K562 (cell line): ENCODE results near the gene NUBPL. TPM values are rescaled to one million over a fixed set of nuclear protein-coding genes. Genes with fewer than 3 reads are reported as not detected.

Source experiments
- ATAC-seq: fragments of 200-7000 bp; cut with Tn5 transposase; 3 replicates; pipeline ENCODE4 v1.9.1; 2020; ENCODE audit warnings: moderate library complexity
- BruUV-seq: library from RNA; stranded (reverse); fragments of 400-500 nt; replicated peaks from 2 replicates; lab custom pipeline; 2021; lab: Mats Ljungman, UMichigan
- CTCF ChIA-PET: fragments of 300-600 bp; formaldehyde crosslinking; extraction: SDS; loops from one replicate; lab custom pipeline; 2021; ENCODE audit warnings: low intra/inter-chr PET ratio; lab: Yijun Ruan, JAX
- POLR2A ChIA-PET: fragments of 300-600, 350-650 bp; sonication (Branson Sonifier 250); formaldehyde crosslinking; extraction: SDS; loops from one replicate; lab custom pipeline; 2021; ENCODE audit warnings: antibody characterized with exemption, inconsistent platforms; lab: Yijun Ruan, JAX
- DNase-seq, 4 experiments: peaks; one replicate each; pipeline versions ENCODE4 v3.0.0 to v3.0.0-alpha.2; 2011 to 2018; ENCODE audit warnings: low spot score in 3 of 4, mixed read lengths in 3 of 4; ENCODE audit errors: extremely low read depth in 1 of 4
- FAIRE-seq: peaks from 2 replicates; lab custom pipeline; 2011; peaks lifted over from hg19 to GRCh38; lab: Jason Lieb, UNC
- H2AFZ ChIP-seq: 2 replicates; pipeline ENCODE4 v1.6.0; 2011; ENCODE audit warnings: low read depth, low read length, control low read depth, inconsistent platforms
- H3K27ac ChIP-seq: fragments of 200-600 bp; 3 replicates; pipeline ENCODE4 v1.8.0; 2011; ENCODE audit warnings: low read depth, mild to moderate bottlenecking, control low read depth, inconsistent platforms, low read length, moderate library complexity, mixed read lengths; ENCODE audit errors: extremely low read depth
- H3K27me3 ChIP-seq, 2 experiments: fragments of 300-600 bp in 1 of 2; 2 replicates in 1 of 2; 3 replicates in 1 of 2; pipeline versions ENCODE4 v1.6.0 to v1.8.0; 2011; ENCODE audit warnings: inconsistent platforms in 2 of 2, low read length in 2 of 2, mild to moderate bottlenecking in 1 of 2, mixed read lengths in 1 of 2, moderate library complexity in 1 of 2; ENCODE audit not compliant: control insufficient read depth in 2 of 2, insufficient read depth in 2 of 2
- H3K36me3 ChIP-seq: fragments of 300-600 bp; 3 replicates; pipeline ENCODE4 v1.8.0; 2011; ENCODE audit warnings: mild to moderate bottlenecking, low read length, inconsistent platforms; ENCODE audit not compliant: control insufficient read depth, insufficient read depth
- H3K4me1 ChIP-seq, 2 experiments: fragments of 200-600 bp in 1 of 2; replicated peaks in 1 of 2; 2 replicates in 1 of 2; 3 replicates in 1 of 2; pipeline versions ENCODE4 v1.5.1 to v1.8.0; 2011; ENCODE audit warnings: inconsistent platforms in 2 of 2, low read length in 2 of 2, mild to moderate bottlenecking in 1 of 2, mixed read lengths in 1 of 2, moderate library complexity in 1 of 2; ENCODE audit not compliant: control insufficient read depth in 2 of 2, insufficient read depth in 2 of 2
- H3K4me2 ChIP-seq: 2 replicates; pipeline ENCODE4 v1.6.1; 2011; ENCODE audit warnings: low read length, control low read depth, inconsistent platforms, mixed read lengths; ENCODE audit not compliant: insufficient read depth
- H3K4me3 ChIP-seq: fragments of 200-600 bp; sonication (generic), shearing (Covaris generic); 2 replicates; pipeline ENCODE4 v1.5.1; 2016; ENCODE audit warnings: control low read depth, inconsistent platforms
- H3K79me2 ChIP-seq: fragments of 200-600 bp; 3 replicates; pipeline ENCODE4 v1.8.0; 2011; ENCODE audit warnings: low read length, inconsistent platforms; ENCODE audit not compliant: control insufficient read depth, insufficient read depth
- H3K9ac ChIP-seq, 2 experiments: 2 replicates each; pipeline versions ENCODE4 v1.6.0 to v1.6.1; 2011; ENCODE audit warnings: low read depth in 2 of 2, low read length in 2 of 2, control low read depth in 1 of 2, inconsistent platforms in 1 of 2, mild to moderate bottlenecking in 1 of 2, mixed read lengths in 1 of 2; ENCODE audit not compliant: insufficient read depth in 1 of 2
- H3K9me1 ChIP-seq: one replicate; pipeline ENCODE4 v1.6.0; 2011; ENCODE audit warnings: inconsistent platforms, mild to moderate bottlenecking, low read length, moderate library complexity; ENCODE audit not compliant: control insufficient read depth, insufficient read depth
- H3K9me3 ChIP-seq: replicated peaks from 2 replicates; pipeline ENCODE4 v1.5.1; 2011; ENCODE audit warnings: low read depth, low read length, inconsistent platforms; ENCODE audit not compliant: control insufficient read depth, insufficient read depth
- H4K20me1 ChIP-seq: replicated peaks from 2 replicates; pipeline ENCODE4 v1.6.1; 2011; ENCODE audit warnings: low read length, inconsistent platforms, mixed read lengths; ENCODE audit not compliant: control insufficient read depth, insufficient read depth
- ARID1B ChIP-seq: fragments of 450-650 bp; IDR thresholded peaks from 2 replicates; pipeline ENCODE4 v1.6.1; 2016; ENCODE audit warnings: antibody characterized with exemption, mild to moderate bottlenecking, inconsistent platforms
- CCNT2 ChIP-seq: IDR thresholded peaks from 2 replicates; pipeline ENCODE4 v1.6.1; 2011; ENCODE audit warnings: borderline replicate concordance, low read depth, mild to moderate bottlenecking, moderate library complexity, mixed read lengths, low read length; ENCODE audit not compliant: insufficient read length; ENCODE audit errors: extremely low read depth
- ETV6 ChIP-seq, 3 experiments: fragments of 150-350 bp in 1 of 3; sonication (generic) in 1 of 3; formaldehyde crosslinking in 1 of 3; IDR thresholded peaks; 2 replicates each; pipeline versions ENCODE4 v1.6.1 to v1.8.0; 2014 to 2022; ENCODE audit warnings: borderline replicate concordance in 2 of 3, low read depth in 2 of 3, antibody characterized with exemption in 1 of 3, low read length in 1 of 3, mild to moderate bottlenecking in 1 of 3, missing genetic modification reagents in 1 of 3
- POLR2G ChIP-seq: fragments of 200-400 bp; formaldehyde crosslinking; IDR thresholded peaks from 2 replicates; pipeline ENCODE4 v1.6.1; 2017; ENCODE audit warnings: low read depth, mild to moderate bottlenecking, antibody characterized with exemption, low read length, moderate library complexity
- ZNF324 ChIP-seq: fragments of 250-450 bp; sonication (Bioruptor Pico); IDR thresholded peaks from 2 replicates; pipeline ENCODE4 v1.4.0; 2020; ENCODE audit warnings: mild to moderate bottlenecking
- ZNF778 ChIP-seq: fragments of 450-650 bp; formaldehyde crosslinking; IDR thresholded peaks from 2 replicates; pipeline ENCODE4 v1.4.0; 2020; ENCODE audit warnings: mild to moderate bottlenecking, moderate library complexity
- WGBS: fragments of 100-300 bp; shearing (Covaris generic); methylation state at CpG from one replicate; pipeline ENCODE4 v1.1.6; 2016; ENCODE audit warnings: low coverage, mixed read lengths; ENCODE audit not compliant: insufficient coverage; ENCODE audit errors: missing lambda C conversion rate; 5-methylcytosine and 5-hydroxymethylcytosine counted together
- in situ Hi-C: fragments of 300-500 bp; cut with MboI; formaldehyde crosslinking; loops from 4 replicates; pipeline ENCODE4 v1.15.0; 2018; ENCODE audit warnings: inconsistent platforms, mixed read lengths
- intact Hi-C: fragments of 100-400 bp; cut with micrococcal nuclease; formaldehyde crosslinking; loops from 2 replicates; pipeline ENCODE4 v1.14.2; 2022
- polyA plus RNA-seq, 8 experiments: library from polyadenylated mRNA; depleted of rRNA in 4 of 8; stranded (reverse) in 5 of 8; unstranded in 3 of 8; fragments of >200 nt; fragmentation: Nextera tagmentation in 2 of 8; fragmentation: Illumina TruSeq in 1 of 8; extraction: Ambion mirVana in 2 of 8; extraction: Trizol in 1 of 8; gene quantifications; 2 replicates each; pipeline versions ENCODE4 v1.2.1 to v1.2.3, GENCODE V29; 2011 to 2014; ENCODE audit warnings: inconsistent platforms in 1 of 8, missing spikeins in 1 of 8
- total RNA-seq, 7 experiments: library from RNA; depleted of rRNA in 6 of 7; stranded (reverse); fragments of >200 nt in 6 of 7; fragmentation: Illumina TruSeq in 2 of 7; extraction: Trizol in 2 of 7; gene quantifications; 2 replicates each; pipeline versions ENCODE4 v1.2.1 to v1.2.3, GENCODE V29; 2011 to 2021; ENCODE audit warnings: low replicate concordance in 1 of 7
- TF ChIP-seq, protein P1 (sequence below): fragments of 250-450 bp; sonication (Bioruptor Pico); IDR thresholded peaks from 2 replicates; pipeline ENCODE4 v1.8.0; 2021; ENCODE audit warnings: mild to moderate bottlenecking, moderate library complexity
- TF ChIP-seq, protein P2 (sequence below): fragments of 250-450 bp; sonication (Bioruptor Pico); IDR thresholded peaks from 2 replicates; pipeline ENCODE4 v1.8.0; 2022; ENCODE audit warnings: moderate library complexity, mild to moderate bottlenecking, inconsistent platforms

Gene NUBPL
- total and polyA plus RNA-seq, 9 of the 15 experiments (the other 6 are each of a cell fraction or from before 2014, with no cell fraction given), result 3.2 to 8.7 (median 6.1) TPM

DNA sequence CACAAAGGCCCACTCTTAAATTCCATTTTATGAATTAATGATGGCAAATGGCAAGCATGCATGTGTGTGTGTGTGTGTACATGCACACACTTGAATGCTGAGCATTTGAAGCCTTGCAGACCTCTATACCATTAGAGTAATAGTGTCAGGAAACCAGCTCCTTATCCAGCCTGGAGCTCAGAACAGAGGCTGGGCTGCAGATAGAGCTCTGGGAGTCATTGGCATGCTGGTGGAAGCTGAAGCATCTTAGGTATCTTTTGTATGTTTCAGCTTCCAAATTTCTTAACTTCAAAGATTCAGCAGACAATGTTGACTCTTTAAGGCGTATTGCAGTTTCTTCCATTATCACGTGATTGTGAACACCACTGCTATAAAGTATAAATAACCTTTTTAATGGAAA lies 323.0 kb downstream of the NUBPL start:
- no peak for DNase-seq
- no peak for FAIRE-seq
- 35% methylated on average over 2 of the region's 2 CpGs for WGBS
- intact Hi-C loops (no loop called here), in situ Hi-C loops (no loop called here)
- BruUV-seq, result no TSS peak
- H3K4me2 ChIP-seq, result no peak overlapping the region
- no peaks in the 10 kb centered on the region for H3K79me2 ChIP-seq
- TF ChIP-seq ARID1B, result no peak
- TF ChIP-seq, protein P1, sequence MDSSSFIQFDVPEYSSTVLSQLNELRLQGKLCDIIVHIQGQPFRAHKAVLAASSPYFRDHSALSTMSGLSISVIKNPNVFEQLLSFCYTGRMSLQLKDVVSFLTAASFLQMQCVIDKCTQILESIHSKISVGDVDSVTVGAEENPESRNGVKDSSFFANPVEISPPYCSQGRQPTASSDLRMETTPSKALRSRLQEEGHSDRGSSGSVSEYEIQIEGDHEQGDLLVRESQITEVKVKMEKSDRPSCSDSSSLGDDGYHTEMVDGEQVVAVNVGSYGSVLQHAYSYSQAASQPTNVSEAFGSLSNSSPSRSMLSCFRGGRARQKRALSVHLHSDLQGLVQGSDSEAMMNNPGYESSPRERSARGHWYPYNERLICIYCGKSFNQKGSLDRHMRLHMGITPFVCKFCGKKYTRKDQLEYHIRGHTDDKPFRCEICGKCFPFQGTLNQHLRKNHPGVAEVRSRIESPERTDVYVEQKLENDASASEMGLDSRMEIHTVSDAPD (CRISPR knock-in tag), result no peak
- H3K27ac ChIP-seq, result no peak overlapping the region
- no peaks in the 10 kb centered on the region for H4K20me1 ChIP-seq
- no peaks in the 10 kb centered on the region for H3K4me1 ChIP-seq
- H3K4me3 ChIP-seq, result no peak overlapping the region
- no peaks in the 10 kb centered on the region for H3K9me1 ChIP-seq
- H3K9ac ChIP-seq, result no peak overlapping the region
- no peaks in the 10 kb centered on the region; a peak in 1 of 5 replicates for H3K27me3 ChIP-seq
- ChIA-PET CTCF (no interaction called here), POLR2A (no interaction called here)
- no peaks in the 10 kb centered on the region for H3K36me3 ChIP-seq
- no peak for ATAC-seq
- H3K9me3 ChIP-seq, result no peaks in the 10 kb centered on the region
- H2AFZ ChIP-seq, result no peak overlapping the region

DNA sequence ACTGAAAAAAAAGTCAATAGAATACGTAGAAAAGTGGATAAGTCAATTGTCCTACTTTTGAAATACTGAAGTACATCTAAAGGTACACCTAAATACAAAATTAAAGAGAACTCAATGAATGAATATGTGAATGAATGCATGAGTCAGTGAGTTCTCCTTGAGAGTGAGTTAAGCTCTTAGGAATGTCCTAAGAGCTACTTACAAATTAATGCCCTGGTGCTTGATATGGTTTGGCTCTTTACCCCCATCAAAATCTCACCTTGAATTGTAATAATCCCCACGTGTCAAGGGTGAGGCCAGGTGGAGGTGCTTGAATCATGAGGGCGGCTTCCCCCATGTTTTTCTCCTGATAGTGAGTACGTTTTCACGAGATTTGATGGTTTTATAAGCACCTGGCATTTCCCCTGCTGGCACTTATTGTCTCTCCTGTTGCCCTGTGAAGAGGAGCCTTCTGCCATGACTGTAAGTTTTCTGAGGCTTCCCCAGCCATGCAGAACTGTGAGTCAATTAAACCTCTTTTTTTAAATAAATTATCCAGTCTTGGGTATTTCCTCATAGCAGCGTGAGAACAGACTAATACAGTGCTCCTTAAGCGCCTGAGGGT lies 323.7 kb downstream of the NUBPL start:
- Histone ChIP-seq H3K27me3 (no peaks in the 10 kb centered on the region; a peak in 1 of 5 replicates), H4K20me1 (no peaks in the 10 kb centered on the region), H3K4me1 (no peaks in the 10 kb centered on the region), H3K9me1 (no peaks in the 10 kb centered on the region), H3K9me3 (no peaks in the 10 kb centered on the region), H3K79me2 (no peaks in the 10 kb centered on the region), H3K36me3 (no peaks in the 10 kb centered on the region), H2AFZ (no peak overlapping the region), H3K4me3 (no peak overlapping the region), H3K4me2 (no peak overlapping the region), H3K27ac (no peak overlapping the region), H3K9ac (no peak overlapping the region)
- DNase-seq, result no peak
- POLR2A ChIA-PET, result interaction anchor here (0.7 kb wide), 1 partner anchor 144 kb away, joined by 3 read pairs; no protein-coding TSS in a partner anchor
- TF ChIP-seq POLR2G (no peak), ZNF324 (no peak), ETV6 (IDR thresholded peaks at IDR 0.05; ENCODE audit: borderline replicate concordance in 1 of 2, low read depth in 2 of 2, low read length in 1 of 2) (no peak), ETV6 (CRISPR knock-in tag; IDR thresholded peaks at IDR 0.05; ENCODE audit: borderline replicate concordance) (no peak), ZNF778 (no peak), CCNT2 (no peak)
- TF ChIP-seq, protein P2, sequence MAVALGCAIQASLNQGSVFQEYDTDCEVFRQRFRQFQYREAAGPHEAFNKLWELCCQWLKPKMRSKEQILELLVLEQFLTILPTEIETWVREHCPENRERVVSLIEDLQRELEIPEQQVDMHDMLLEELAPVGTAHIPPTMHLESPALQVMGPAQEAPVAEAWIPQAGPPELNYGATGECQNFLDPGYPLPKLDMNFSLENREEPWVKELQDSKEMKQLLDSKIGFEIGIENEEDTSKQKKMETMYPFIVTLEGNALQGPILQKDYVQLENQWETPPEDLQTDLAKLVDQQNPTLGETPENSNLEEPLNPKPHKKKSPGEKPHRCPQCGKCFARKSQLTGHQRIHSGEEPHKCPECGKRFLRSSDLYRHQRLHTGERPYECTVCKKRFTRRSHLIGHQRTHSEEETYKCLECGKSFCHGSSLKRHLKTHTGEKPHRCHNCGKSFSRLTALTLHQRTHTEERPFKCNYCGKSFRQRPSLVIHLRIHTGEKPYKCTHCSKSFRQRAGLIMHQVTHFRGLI (CRISPR knock-in tag), result no peak
- intact Hi-C loops, result no loop called here
- in situ Hi-C loops, result no loop called here
- no peak for ATAC-seq
- CTCF ChIA-PET, result interaction anchor here (0.6 kb wide), 1 partner anchor 39 kb away, joined by 3 read pairs; no protein-coding TSS in a partner anchor
- no TSS peak for BruUV-seq
- 22% methylated on average over 7 of the region's 7 CpGs for WGBS
- no peak for FAIRE-seq
